HG02884 (cell line): Measurements from ENCODE around the gene NDUFB6.
"Not testable (repeated sequence)": the region's sequence is repeated elsewhere in the genome, so short reads cannot be mapped to it uniquely, and the experiment has no call there.

ENCODE experiments used
- ATAC-seq: cut with Tn5 transposase; IDR thresholded peaks from one replicate; pipeline ENCODE4 v1.9.1; 2021; ENCODE audit warnings: mild to moderate bottlenecking, moderate library complexity; ENCODE audit not compliant: unreplicated experiment

The NDUFB6 gene

DNA sequence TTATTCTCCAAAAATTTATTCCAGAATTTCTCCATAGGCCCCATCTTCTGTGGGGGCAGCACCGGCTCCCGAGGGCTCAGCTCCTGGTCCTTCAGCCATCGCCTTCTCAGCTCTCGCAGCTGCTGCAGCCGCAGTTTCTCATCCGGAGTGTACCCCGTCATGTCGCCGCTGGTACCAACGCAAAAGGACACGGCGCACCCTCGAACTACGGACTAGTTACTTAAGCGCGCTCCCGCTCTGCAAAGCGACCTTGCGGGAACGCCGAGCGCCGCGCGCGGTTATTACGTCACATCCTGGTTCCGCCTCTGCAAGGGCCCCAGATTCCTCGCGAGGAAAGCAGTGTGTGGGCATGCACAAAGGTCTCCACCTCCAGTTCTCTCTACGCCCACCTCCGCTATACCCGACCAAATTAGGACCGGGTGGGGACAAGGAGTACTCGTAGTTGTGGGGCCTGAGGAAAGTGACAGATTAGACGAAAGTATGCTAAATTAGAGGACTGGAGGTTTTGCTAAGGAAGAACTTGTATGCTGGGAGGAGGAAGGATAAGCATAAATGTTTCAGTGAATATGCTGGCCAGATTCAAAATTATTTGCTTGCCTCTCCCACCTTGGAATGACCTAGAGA, at the start of gene NDUFB6:
Gene NDUFB6 (minus strand): TSS at position 260 of the 624 bp plus-strand sequence. CDS start 99 bp downstream, at position 161.
- ATAC-seq = peak; percentile 77

DNA sequence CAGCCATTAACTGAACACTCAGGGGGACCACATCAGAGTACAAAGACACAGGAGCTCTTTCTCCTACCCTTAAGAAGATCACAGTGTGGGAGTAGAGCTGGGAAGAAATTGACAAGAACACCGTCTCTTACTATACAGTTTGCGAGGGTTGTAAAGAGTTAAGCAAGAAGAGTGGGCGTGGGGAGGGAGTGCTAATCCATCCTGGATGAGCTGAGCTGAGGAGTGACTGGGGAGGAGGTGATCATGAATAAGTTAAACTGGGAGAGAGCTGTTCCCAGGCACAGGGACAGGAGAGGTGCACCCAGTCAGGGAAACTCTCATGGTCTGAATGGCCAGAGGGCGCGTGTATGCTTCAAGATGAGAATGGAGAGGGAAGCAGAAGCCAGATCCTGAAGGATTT, 45.3 kb upstream of the NDUFB6 start:
- no peak for ATAC-seq

DNA sequence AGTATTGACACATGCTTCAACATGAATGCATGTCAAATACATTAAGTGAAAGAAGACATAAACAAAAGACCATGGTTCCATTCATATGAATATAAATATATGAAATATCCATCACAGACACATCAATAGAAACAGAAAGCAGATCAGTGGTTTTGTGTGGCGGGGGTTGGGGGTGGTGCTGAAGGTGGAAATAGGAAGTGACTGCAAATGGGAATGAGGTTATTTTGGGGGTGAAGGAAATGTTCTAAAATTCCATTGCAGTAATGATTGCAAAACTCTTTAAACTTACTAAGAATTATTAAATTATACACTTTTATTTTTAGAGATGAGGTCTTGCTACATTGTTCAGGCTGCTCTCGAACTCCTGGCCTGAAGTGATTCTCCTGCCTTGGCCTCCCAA, 33.9 kb upstream of the NDUFB6 start:
- ATAC-seq = no peak

DNA sequence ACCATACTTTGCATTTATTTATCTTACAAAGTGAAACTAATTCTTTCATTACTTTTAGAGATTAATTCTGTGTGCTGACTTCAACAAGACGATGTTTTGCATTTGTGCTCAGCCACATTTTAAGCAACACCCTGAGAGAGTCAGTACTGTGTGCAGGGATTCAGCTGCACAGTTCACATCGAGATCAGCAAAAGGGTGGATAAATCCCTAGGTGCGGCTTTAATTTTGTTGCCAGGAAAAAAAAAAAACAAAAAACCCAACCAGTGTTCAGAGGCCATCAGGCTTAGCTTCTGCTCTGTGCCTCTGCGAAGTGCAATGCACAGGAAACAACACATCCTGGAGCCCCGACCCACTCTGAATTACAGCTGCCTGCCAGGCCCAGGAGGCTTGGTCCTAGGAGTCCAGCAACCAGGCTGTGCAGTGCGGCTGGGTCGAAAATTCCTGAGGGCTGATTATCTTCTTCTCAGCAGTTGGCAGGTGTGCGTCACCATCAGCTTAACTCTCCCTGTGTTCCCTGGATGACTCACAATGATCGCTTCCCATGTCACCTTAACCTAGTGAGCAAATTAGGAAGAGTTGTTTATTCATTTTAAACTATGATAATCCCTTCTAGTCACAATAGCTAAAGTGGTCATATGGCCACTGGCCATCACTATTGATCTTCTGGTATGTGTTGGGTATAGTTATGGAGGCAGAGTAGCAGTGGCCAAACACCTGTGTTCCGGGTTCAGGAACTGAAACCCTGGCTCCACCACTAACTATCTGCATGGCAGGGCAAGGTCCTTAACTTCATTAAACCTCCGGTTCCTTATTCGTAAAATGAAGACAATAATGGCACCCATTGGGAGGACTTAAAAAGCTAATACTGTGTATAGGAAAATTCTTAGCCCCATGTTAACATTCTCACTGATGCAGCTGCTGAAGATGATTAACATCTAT, 31.2 kb upstream of the NDUFB6 start:
- peak; percentile 65 for ATAC-seq

GRCh38 chr9:32599021-32599420, 26.1 kb upstream of the NDUFB6 start:
- ATAC-seq = not testable (repeated sequence)

DNA sequence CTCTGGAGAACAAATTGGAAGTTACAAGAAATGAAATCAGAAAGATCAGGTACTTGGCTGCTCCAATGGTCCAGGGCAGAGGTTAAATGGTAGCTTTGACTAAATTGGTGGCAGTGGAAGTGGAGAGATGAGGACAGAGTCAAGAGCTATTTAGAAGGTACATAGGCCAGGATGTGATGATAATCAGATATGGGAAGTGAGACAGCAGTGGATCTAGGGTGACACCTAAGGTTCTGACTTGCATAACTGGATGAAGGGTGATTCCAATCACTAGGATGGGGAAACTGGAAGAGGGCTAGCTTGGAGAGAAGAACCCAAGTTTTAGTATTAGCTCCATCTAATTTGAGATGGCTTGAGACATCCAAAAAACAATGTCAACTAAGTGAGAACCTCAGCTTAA, 24.0 kb upstream of the NDUFB6 start:
- no peak for ATAC-seq

DNA sequence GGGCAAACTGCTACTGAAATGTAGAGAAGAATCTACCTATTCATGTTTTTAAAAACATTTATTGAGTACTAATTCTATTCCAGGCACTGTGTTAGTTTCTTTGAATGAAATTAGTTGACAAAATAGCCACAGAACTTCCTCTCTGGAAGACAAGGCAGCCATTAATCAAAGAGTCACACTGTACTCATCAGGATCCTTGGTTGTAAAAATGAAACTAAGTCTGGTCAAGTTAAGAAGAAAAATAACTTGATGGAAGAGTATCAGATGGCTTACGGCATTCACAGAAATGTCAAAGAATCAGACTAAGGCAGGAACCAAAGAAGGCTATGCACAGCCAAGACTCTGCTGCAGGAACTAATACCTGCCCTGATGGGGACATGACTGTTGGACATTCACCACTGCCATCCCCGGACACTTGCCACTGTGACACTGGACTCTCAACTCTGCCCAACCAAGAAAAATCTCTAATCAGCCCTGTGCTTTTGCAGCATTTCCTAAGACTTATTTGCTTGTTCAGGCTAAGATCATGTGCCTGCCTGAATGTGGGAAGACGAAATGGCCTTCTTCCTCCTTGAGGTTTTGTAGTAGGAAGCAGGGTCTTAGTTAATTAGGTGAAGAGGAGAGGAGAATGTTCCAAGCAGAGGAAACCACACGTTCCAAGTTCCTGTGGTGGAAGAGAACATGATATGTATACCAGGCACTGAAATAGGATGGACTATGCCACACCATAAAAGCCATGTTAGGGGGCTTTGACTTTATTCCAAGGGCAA, 23.3 kb upstream of the NDUFB6 start:
- no peak for ATAC-seq

- ATAC-seq = no peak
Observed at GRCh38 chr9:32590898-32591297, 17.9 kb upstream of the NDUFB6 start.

GRCh38 chr9:32590476-32590875, 17.5 kb upstream of the NDUFB6 start:
- no peak for ATAC-seq

DNA sequence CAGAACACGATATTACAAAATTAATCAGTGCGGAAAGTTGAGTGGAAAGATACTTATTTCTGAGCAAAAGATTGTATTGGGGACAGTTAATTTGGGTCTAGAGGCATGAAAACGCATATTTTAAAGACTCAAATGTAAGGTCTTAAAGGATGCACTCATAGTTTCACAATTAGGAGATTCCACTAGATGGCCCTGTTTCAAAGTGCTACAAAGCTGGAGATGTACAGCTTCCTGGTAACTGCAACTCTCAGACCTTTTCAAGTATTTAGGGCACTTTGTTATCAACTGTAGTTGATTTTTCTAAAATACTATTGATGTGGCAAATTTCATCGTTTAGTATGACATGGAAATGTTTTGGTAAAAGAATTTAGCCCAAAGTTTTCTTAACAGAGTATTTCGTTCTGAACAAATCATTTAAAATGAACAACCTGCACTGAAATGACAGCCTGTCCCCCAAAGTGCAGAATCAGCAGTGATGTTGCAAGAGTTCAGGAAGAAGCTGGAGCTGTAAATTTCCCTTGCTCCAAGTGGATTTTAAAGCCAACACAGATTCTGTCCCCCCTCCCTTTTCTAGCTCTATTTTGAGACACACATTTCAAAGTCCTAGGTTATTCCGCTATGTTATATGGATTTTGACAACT, 16.2 kb upstream of the NDUFB6 start:
- no peak for ATAC-seq

DNA sequence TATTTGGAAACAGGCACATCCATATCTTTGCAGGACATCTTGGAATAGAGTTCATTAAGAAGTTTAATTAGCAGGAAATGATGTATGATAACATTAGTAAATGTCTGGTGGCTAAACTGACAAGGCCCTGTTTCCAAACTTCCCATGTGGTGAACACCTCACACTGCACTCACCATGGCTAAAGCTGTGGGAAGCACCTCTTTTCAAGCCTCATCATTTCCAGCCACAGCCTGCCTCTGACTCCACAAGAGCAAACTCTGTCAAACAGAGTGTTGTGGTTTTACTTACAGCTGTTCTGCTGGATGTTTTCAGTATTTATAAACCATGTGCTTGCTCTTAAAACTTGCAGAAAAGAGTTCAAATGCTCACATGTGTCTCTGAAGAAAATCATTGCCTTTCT, 14.9 kb upstream of the NDUFB6 start:
- no peak for ATAC-seq

DNA sequence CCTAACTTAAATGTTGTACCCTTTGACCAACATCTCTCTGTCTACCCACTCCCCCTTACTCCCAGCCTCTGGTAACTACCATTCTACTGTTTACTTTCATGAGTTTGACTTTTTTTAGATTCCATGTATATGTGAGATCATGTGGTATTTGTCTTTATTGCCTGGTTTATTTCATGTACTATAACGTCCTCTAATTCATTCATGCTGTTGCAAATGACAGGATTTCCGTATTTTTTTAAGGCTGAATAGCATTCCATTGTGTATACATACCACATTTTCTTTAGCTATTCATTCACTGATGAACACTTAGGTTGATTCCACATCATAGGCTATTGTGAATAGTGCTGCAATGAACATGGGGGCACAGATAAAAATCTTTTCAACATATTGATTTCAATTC, 11.8 kb upstream of the NDUFB6 start:
- ATAC-seq = no peak

- no peak for ATAC-seq
Observed at GRCh38 chr9:32581512-32582143, 8.7 kb upstream of the NDUFB6 start.

- no peak for ATAC-seq
Observed at GRCh38 chr9:32580631-32581300, 7.8 kb upstream of the NDUFB6 start.

DNA sequence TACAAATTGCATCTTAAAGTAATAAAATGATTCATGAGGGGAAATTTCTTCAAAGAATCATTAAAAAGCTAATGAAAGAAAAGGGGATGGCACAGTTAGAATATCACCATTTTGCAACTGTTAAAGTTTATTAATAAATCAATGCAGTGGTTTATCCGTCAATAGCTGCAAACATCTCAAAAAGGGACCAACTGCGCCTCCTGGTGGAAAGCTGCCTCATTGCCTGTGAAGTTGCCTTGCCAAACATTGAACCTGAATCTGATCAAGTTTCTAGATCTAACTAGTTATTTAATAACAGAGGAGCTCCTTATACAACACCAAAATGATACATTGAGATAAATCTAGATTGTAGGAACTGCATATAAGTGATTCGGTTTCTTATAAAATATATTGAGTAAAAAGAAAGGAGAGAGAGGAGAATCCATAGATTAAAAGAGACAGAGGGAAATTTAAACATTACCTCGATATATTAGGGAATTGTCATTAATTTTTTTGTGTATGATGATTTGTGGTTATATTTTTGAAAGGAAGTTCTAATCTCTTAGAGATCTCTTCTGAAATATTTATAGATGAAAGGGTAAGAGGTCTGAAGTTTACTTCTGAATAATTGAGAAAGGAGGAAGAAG, 6.9 kb upstream of the NDUFB6 start:
- ATAC-seq = no peak

GRCh38 chr9:32578976-32579375, 6.0 kb upstream of the NDUFB6 start:
- no peak for ATAC-seq

DNA sequence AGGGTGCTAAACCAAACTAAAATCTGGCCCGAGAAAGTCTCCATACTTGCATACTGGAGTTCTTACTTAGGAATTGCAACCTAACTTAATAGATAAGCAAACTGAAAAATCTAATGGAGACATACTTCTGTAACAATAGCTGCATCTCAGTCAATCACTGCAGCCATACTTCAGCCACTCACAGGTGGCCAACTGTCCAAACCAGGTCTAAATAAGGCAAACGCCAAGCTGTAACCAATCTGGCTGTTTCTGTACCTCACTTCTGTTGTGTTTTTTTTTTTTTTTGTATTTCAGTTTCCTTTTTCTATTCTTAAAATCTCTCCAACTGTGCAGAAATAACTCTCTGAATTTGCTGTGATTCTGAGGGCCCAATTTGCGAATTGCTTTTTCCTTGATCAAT, 4.4 kb upstream of the NDUFB6 start:
- no peak for ATAC-seq

DNA sequence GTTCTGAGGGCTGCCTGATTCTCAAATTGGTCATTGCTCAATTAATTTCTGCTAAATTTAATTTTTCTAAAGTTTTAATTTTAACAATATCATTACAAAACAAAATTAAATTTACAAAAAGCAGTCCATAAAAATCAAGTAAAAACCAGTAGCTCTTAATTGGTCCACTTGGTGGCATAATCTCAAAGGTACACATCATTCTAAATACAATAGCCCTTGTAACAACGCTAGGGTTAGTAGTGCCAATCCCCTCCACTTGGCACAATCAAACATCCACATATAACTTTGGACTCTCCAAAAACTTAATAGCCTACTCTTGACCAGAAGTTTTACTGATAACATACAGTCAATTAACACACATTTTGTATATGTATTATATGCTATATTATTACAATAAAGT, 1.9 kb upstream of the NDUFB6 start:
- no peak for ATAC-seq

DNA sequence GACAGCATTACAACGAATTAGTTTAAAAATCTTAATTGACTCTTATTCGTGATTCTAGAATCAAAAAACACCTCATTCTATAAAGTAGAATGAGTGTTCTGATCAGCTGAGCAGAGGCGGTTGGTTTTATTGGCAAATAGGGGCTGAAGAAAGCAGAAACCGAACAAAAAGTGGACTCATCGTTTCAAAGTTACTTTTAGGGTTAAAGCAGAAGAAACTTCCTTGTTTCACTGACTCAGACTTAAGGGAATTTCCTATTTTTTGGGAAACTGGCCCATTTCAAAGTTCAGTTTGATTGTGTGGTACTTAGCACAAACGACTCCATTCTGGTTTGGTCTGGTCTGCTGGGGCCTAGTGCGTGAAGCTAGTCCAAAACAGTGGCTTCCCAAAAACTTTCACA, 862 bp upstream of the NDUFB6 start:
- ATAC-seq = no peak
